ENCODE measurements around the gene ZNF385C. TPM values are rescaled to one million over a fixed set of nuclear protein-coding genes. Genes with fewer than 3 reads are reported as not detected.
A peak's percentile ranks its signal among the peaks of the same experiment; 100 is the strongest.

Gene ZNF385C
- total RNA-seq, 1 experiment from 2014 or later: 1.1 TPM

DNA sequence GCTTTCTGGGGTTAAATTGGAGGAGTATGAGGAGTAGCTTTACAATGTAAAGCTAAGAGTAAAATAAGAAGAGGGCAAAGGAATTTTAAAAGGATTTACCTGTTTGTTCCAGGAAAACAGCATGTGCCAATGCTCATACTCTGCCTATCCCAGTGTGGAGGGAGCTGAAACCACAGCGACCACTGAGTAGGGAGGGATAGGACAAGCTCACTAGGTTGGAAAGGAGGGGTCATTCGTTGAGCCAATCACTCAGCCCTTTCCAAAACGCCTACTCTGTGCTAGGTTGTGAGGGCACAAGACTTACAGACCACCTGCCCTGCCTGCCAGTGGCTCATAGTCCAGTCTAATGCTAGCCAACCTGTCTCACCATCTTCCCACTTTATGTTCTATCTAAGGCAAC lies 79.9 kb downstream of the ZNF385C start:
- no TSS peak for BruUV-seq (replicated peaks)
- intact Hi-C loops (cut with micrococcal nuclease): loop anchor here (5.0 kb wide), 1 partner anchor 51 kb away; the partner anchor contains the start of gene CNP
- no peaks in the 10 kb centered on the region for H3K9me3 ChIP-seq (ENCODE audit: control insufficient read depth in 1 of 2, insufficient read depth in 1 of 2, low read depth in 1 of 2, low read length in 2 of 2)
- RAD21 ChIA-PET (ENCODE audit: low non-redundant PET in 1 of 2, low total read pairs in 2 of 2, uncharacterized antibody in 2 of 2, unreplicated experiment in 2 of 2): no interaction called here
- TF ChIP-seq YY1 (IDR thresholded peaks at IDR 0.05; ENCODE audit: extremely low read depth, insufficient replicate concordance, low read depth, low read length) (no peak), POLR2A (IDR thresholded peaks at IDR 0.05; ENCODE audit: borderline replicate concordance, extremely low read depth, insufficient read depth, insufficient read length) (no peak), JUND (IDR thresholded peaks at IDR 0.05) (no peak)
- peaks cover 57% of the 10 kb centered on the region for H3K79me2 ChIP-seq (ENCODE audit: insufficient read depth, low read length)
- peak overlapping the region; percentile 100 for H3K9ac ChIP-seq (ENCODE audit: low read length)
- H3K27ac ChIP-seq (ENCODE audit: low read depth, low read length): peak overlapping the region; percentile 71
- peak overlapping the region; percentile 93 to 99 for H3K4me3 ChIP-seq (replicated peaks in 1 of 2; ENCODE audit: low read depth in 1 of 2, low read length in 2 of 2)
- peak overlapping the region; percentile 96 for H3K4me2 ChIP-seq (ENCODE audit: low read length)
- CTCF ChIA-PET: interaction anchor here (1.0 to 4.0 kb wide), 5 partner anchors 10 to 100 kb away, joined by 3 to 16 read pairs (median 4); partner anchors contain the start of gene CNP
- H4K20me1 ChIP-seq (ENCODE audit: insufficient read depth): 0 out of 2 replicates have a peak, but pooled peaks cover under 1% of the 10 kb centered on the region
- POLR2A ChIA-PET: interaction anchor here (1.4 to 2.3 kb wide), 2 partner anchors 9 to 52 kb away, joined by 3 to 17 read pairs; partner anchors contain the start of gene CNP
- peaks cover 14 to 30% of the 10 kb centered on the region in 2 experiments; a peak in 3 of 4 replicates for H3K4me1 ChIP-seq (ENCODE audit: control insufficient read depth in 1 of 2, insufficient read depth in 2 of 2, low read length in 2 of 2)
- peaks cover 0 to 1% of the 10 kb centered on the region in 2 experiments; a peak in 2 of 4 replicates for H3K36me3 ChIP-seq (ENCODE audit: control insufficient read depth in 1 of 2, insufficient read depth in 2 of 2, low read length in 2 of 2)
- H3K27me3 ChIP-seq (ENCODE audit: insufficient read depth, low read length): no peaks in the 10 kb centered on the region
- no peaks in the 10 kb centered on the region for H3K9me2 ChIP-seq (ENCODE audit: insufficient read depth)
- no peak overlapping the region for H2AFZ ChIP-seq (ENCODE audit: low read depth, low read length, poor library complexity, severe bottlenecking)
- ATAC-seq (no peak), DNase-seq (ENCODE audit: low read depth, low spot score) (no peak)

DNA sequence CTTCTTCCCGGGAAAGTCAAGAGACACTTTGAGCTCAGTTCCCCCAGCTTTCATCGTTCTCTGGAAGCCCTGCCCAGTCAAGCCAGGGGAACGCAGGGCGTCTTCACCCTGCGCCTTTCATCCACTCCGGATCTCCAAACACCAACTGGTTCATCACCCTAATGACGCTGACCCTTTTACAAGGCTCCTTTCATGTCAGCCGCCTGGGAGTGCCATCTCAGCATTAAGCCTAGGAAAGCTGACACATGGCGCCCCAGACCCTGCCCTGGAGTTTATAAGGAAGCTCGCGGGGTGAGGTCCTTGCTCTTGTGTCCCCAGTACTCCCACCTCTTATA lies 80.4 kb downstream of the ZNF385C start:
- CTCF ChIA-PET: interaction anchor here (0.7 to 4.0 kb wide), 6 partner anchors 11 to 1942 kb away, joined by 3 to 16 read pairs (median 4); partner anchors contain the start of gene CNP

More for the DNA sequence above, 80.4 kb downstream of the ZNF385C start:
- BruUV-seq (replicated peaks): no TSS peak
- H3K9ac ChIP-seq (ENCODE audit: low read length): peak overlapping the region; percentile 100
- peaks cover 63% of the 10 kb centered on the region for H3K79me2 ChIP-seq (ENCODE audit: insufficient read depth, low read length)
- H3K27me3 ChIP-seq (ENCODE audit: insufficient read depth, low read length): no peaks in the 10 kb centered on the region
- POLR2A ChIA-PET: interaction anchor here (0.8 to 2.3 kb wide), 6 partner anchors 8 to 52 kb away, joined by 3 to 17 read pairs (median 4); partner anchors contain the start of gene CNP
- H2AFZ ChIP-seq (ENCODE audit: low read depth, low read length, poor library complexity, severe bottlenecking): peak overlapping the region; percentile 39
- RAD21 ChIA-PET (ENCODE audit: low non-redundant PET in 1 of 2, low total read pairs in 2 of 2, uncharacterized antibody in 2 of 2, unreplicated experiment in 2 of 2): no interaction called here
- H4K20me1 ChIP-seq (ENCODE audit: insufficient read depth): 0 out of 2 replicates have a peak, but pooled peaks cover 3% of the 10 kb centered on the region
- intact Hi-C loops (cut with micrococcal nuclease): loop anchor here (5.0 kb wide), 1 partner anchor 51 kb away; the partner anchor contains the start of gene CNP
- H3K4me1 ChIP-seq (ENCODE audit: control insufficient read depth in 1 of 2, insufficient read depth in 2 of 2, low read length in 2 of 2): peaks cover 14 to 30% of the 10 kb centered on the region in 2 experiments; a peak in 3 of 4 replicates
- H3K36me3 ChIP-seq (ENCODE audit: control insufficient read depth in 1 of 2, insufficient read depth in 2 of 2, low read length in 2 of 2): no peaks in the 10 kb centered on the region; a peak in 1 of 4 replicates
- peak overlapping the region; percentile 71 for H3K27ac ChIP-seq (ENCODE audit: low read depth, low read length)
- H3K4me2 ChIP-seq (ENCODE audit: low read length): peak overlapping the region; percentile 96
- ATAC-seq (no peak), DNase-seq (ENCODE audit: low read depth, low spot score) (no peak)
- H3K4me3 ChIP-seq (replicated peaks in 1 of 2; ENCODE audit: low read depth in 1 of 2, low read length in 2 of 2): peak overlapping the region; percentile 93 to 99
- no peaks in the 10 kb centered on the region for H3K9me2 ChIP-seq (ENCODE audit: insufficient read depth)
- no peak for TF ChIP-seq FOSL1 (IDR thresholded peaks at IDR 0.05; ENCODE audit: low read depth)
- TF ChIP-seq TCF7L2 (IDR thresholded peaks at IDR 0.05; ENCODE audit: borderline replicate concordance, extremely low read depth, insufficient read depth, insufficient read length): peak; percentile 83
- H3K9me3 ChIP-seq (ENCODE audit: control insufficient read depth in 1 of 2, insufficient read depth in 1 of 2, low read depth in 1 of 2, low read length in 2 of 2): no peaks in the 10 kb centered on the region
